Pulmonary artery endothelial cell (primary cell): Measurements from ENCODE around the gene PSTK. TPM values are rescaled to one million over a fixed set of nuclear protein-coding genes. Genes with fewer than 3 reads are reported as not detected.

Experiments
- DNase-seq: peaks from one replicate; pipeline ENCODE4 v3.0.0-alpha.2; 2011; ENCODE audit warnings: low read depth, low spot score
- total RNA-seq: library from RNA; depleted of rRNA; stranded (reverse); fragments of >200 nt; gene quantifications from 2 replicates; pipeline ENCODE4 v1.2.3, GENCODE V29; 2014

PSTK gene
- 3.0 and 3.9 TPM in 2 replicates for total RNA-seq

- peak; percentile 65 for DNase-seq
Observed at GRCh38 chr10:122980209-122981065, at the start of gene PSTK. PSTK (plus strand) TSS chr10:122980401; CDS start chr10:122980480, 79 bp downstream.

GRCh38 chr10:122931088-122931906 is 48.9 kb upstream of the PSTK start:
- no peak for DNase-seq

- no peak for DNase-seq
Observed at GRCh38 chr10:122939133-122939855, 40.9 kb upstream of the PSTK start.

GRCh38 chr10:122939856-122940543 is 40.2 kb upstream of the PSTK start:
- peak; percentile 10 for DNase-seq

- DNase-seq, result no peak
Observed at GRCh38 chr10:122949296-122949695, 30.9 kb upstream of the PSTK start.

- DNase-seq, result peak; percentile 93
Observed at GRCh38 chr10:122953902-122954730, 26.1 kb upstream of the PSTK start, which contains the start of gene C10orf88. C10orf88 (minus strand) TSS chr10:122954227; CDS start chr10:122954178, 49 bp downstream.

- DNase-seq, result no peak
Observed at GRCh38 chr10:122954731-122955050, 25.5 kb upstream of the PSTK start.

- no peak for DNase-seq
Observed at GRCh38 chr10:122955892-122956291, 24.3 kb upstream of the PSTK start.

GRCh38 chr10:122957474-122957873 is 22.7 kb upstream of the PSTK start:
- no peak for DNase-seq

GRCh38 chr10:122962405-122962804 is 17.8 kb upstream of the PSTK start:
- DNase-seq, result no peak

- no peak for DNase-seq
Observed at GRCh38 chr10:122966879-122967278, 13.3 kb upstream of the PSTK start.

- no peak for DNase-seq
Observed at GRCh38 chr10:122968698-122969097, 11.5 kb upstream of the PSTK start.

- DNase-seq, result no peak
Observed at GRCh38 chr10:122974023-122974422, 6.2 kb upstream of the PSTK start.

GRCh38 chr10:122974543-122975064 is 5.6 kb upstream of the PSTK start:
- DNase-seq, result no peak

GRCh38 chr10:122981066-122981464 is 864 bp downstream of the PSTK start:
- peak; percentile 7 for DNase-seq

- no peak for DNase-seq
Observed at GRCh38 chr10:122983898-122984297, 3.7 kb downstream of the PSTK start.

- no peak for DNase-seq
Observed at GRCh38 chr10:122984708-122985107, 4.5 kb downstream of the PSTK start.

- DNase-seq, result no peak
Observed at GRCh38 chr10:122986335-122986734, 6.1 kb downstream of the PSTK start.

- no peak for DNase-seq
Observed at GRCh38 chr10:122988501-122988900, 8.3 kb downstream of the PSTK start.

GRCh38 chr10:122990278-122990677 is 10.1 kb downstream of the PSTK start:
- DNase-seq, result no peak
